ENCODE results near the gene CRACR2B.

The CRACR2B gene

DNA sequence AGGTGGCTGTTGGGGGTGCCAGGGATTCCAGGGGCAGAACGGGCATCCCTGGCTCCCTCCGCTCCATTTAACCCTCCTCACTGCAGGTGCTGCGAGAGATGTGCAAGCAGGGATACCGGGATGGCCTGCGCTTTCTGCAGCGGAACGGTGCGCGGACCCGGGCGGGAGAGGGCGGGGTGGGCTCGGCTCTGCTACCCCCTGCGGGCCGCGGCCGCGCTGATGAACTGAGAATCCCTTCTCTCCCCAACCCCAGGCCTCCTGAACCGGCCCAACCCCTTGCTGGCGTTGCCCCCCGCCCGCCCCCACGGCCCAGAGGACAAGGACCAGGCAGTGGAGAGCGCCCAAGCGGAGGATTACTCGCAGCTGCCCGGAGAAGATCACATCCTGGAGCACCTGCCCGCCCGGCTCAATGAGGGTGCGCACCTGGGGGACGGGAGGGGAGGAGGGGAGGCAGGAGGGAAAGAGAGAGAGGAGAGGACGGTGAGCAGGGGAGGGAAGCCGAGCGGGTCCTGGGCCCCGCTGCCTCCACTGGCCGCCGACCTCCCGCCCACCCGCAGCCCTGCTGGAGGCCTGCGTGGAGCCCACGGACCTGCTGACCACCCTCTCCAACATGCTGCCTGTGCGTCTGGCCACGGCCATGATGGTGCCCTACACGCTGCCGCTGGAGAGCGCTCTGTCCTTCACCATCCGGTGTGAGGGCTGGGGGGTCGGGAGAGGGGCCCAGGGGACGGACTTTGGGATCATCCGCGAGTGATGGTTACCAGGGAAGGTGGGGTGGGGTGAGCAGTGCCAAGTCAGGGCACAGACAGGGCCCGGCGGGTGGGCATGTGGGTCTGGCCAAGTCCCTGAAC lies 4.1 kb upstream of the CRACR2B start:
- Mint-ChIP-seq H3K27me3 (ENCODE audit: low read depth, poor library complexity) (peaks cover 34% of the 10 kb centered on the region), H3K4me1 (peaks cover 18% of the 10 kb centered on the region), H3K9me3 (no peaks in the 10 kb centered on the region), H3K4me3 (no peak overlapping the region), H3K36me3 (ENCODE audit: low read depth) (peaks cover 14% of the 10 kb centered on the region), H3K27ac (no peak overlapping the region)
- TF ChIP-seq, protein P1, sequence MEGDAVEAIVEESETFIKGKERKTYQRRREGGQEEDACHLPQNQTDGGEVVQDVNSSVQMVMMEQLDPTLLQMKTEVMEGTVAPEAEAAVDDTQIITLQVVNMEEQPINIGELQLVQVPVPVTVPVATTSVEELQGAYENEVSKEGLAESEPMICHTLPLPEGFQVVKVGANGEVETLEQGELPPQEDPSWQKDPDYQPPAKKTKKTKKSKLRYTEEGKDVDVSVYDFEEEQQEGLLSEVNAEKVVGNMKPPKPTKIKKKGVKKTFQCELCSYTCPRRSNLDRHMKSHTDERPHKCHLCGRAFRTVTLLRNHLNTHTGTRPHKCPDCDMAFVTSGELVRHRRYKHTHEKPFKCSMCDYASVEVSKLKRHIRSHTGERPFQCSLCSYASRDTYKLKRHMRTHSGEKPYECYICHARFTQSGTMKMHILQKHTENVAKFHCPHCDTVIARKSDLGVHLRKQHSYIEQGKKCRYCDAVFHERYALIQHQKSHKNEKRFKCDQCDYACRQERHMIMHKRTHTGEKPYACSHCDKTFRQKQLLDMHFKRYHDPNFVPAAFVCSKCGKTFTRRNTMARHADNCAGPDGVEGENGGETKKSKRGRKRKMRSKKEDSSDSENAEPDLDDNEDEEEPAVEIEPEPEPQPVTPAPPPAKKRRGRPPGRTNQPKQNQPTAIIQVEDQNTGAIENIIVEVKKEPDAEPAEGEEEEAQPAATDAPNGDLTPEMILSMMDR (IDR thresholded peaks at IDR 0.05) = no peak
- no peak for DNase-seq

DNA sequence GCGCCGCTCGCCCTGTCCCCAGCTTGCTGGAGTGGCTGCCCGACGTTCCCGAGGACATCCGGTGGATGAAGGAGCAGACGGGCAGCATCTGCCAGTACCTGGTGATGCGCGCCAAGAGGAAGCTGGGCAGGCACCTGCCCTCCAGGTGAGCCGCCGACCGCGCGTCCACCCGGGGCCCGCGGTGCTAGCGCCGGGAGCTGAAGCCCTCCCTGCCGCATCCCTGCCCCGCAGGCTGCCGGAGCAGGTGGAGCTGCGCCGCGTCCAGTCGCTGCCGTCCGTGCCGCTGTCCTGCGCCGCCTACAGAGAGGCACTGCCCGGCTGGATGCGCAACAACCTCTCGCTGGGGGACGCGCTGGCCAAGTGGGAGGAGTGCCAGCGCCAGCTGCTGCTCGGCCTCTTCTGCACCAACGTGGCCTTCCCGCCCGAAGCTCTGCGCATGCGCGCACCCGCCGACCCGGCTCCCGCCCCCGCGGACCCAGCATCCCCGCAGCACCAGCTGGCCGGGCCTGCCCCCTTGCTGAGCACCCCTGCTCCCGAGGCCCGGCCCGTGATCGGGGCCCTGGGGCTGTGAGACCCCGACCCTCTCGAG lies 3.3 kb upstream of the CRACR2B start:
- Mint-ChIP-seq H3K4me3 (no peak overlapping the region), H3K9me3 (no peaks in the 10 kb centered on the region), H3K4me1 (peaks cover 25% of the 10 kb centered on the region), H3K27ac (no peak overlapping the region), H3K27me3 (ENCODE audit: low read depth, poor library complexity) (peaks cover 41% of the 10 kb centered on the region), H3K36me3 (ENCODE audit: low read depth) (peaks cover 14% of the 10 kb centered on the region)
- TF ChIP-seq, protein P1 (IDR thresholded peaks at IDR 0.05) = no peak
- DNase-seq = no peak

DNA sequence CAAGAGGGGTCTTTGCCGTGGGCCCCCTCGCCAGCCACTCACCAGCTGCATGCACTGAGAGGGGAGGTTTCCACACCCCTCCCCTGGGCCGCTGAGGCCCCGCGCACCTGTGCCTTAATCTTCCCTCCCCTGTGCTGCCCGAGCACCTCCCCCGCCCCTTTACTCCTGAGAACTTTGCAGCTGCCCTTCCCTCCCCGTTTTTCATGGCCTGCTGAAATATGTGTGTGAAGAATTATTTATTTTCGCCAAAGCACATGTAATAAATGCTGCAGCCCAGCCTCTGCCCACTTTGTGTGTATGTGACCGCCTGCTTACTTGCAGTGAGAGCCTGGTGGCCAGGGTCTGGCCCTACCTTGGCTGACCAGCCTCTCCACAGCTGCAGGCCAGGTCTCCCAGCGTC lies 2.8 kb upstream of the CRACR2B start:
- Mint-ChIP-seq H3K27me3 (ENCODE audit: low read depth, poor library complexity) (peaks cover 47% of the 10 kb centered on the region), H3K9me3 (no peaks in the 10 kb centered on the region), H3K27ac (no peak overlapping the region), H3K4me1 (peaks cover 26% of the 10 kb centered on the region), H3K36me3 (ENCODE audit: low read depth) (peaks cover 14% of the 10 kb centered on the region), H3K4me3 (no peak overlapping the region)
- TF ChIP-seq, protein P1 (IDR thresholded peaks at IDR 0.05) = no peak
- no peak for DNase-seq

DNA sequence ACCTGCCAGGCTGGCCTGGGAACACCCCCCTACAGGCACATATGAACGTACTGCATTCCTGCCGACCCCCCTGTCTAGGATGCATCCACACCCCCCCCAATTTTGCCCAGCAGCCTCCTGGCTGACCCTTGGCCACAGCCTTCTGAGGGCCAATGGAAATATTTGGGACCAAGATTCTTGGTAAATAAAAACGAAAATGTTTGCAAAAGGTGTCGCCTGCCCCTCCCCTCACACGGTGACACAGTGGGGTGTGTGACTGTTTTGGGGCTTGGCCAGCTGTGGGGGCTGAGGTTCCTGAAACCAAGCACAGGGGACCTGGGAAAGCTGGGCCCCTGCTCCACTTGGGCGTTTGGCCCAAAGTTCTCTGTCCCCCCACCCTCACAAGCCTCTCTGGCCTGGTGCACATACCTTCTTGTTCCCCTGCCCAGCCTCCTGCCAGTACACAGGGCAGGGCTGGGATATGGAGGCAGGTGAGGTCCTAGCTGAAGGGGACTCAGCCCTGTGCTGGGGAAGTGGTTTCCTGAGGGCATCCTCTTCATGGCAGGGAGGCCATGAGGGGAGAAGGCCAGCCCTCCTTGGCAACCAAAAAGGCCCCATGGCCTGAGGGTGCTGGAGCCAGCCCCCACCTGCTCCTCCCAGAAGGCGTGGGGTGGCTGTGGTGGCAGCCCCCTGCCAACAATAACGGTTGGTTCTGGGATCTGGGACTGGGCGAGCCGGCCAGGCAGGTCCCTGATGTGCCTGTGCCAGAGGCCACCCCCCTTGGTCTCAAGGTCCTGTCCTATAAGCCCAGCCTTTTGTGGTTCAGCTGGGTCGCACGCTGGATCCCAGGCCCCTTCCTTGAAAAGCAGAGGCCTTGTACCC lies 2.1 kb upstream of the CRACR2B start:
- Mint-ChIP-seq H3K27me3 (ENCODE audit: low read depth, poor library complexity) (peaks cover 53% of the 10 kb centered on the region), H3K4me1 (peaks cover 26% of the 10 kb centered on the region), H3K4me3 (no peak overlapping the region), H3K36me3 (ENCODE audit: low read depth) (peaks cover 14% of the 10 kb centered on the region), H3K27ac (no peak overlapping the region), H3K9me3 (no peaks in the 10 kb centered on the region)
- TF ChIP-seq, protein P1 (IDR thresholded peaks at IDR 0.05) = no peak
- no peak for DNase-seq

DNA sequence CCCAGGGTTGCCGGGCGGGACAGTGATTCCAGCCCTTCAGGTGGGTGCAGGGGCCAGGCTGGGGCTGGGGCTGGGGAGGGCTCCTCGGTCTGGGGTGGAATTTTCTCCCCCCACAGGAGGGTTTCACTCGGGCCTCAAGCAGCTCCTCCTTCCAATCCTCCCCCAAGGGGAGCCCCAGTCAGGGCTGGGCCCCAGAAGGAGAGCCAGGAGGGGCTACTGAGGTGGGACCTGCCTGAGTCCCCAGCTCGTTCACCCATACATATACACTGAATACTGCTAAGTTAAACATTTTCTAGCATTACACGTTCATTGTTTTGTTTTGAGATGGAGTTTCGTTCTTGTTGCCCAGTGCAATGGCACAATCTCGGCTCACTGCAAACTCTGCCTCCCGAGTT lies 1.5 kb upstream of the CRACR2B start:
- Mint-ChIP-seq H3K9me3 (no peaks in the 10 kb centered on the region), H3K4me1 (peaks cover 23% of the 10 kb centered on the region), H3K27me3 (ENCODE audit: low read depth, poor library complexity) (peaks cover 59% of the 10 kb centered on the region), H3K4me3 (peak overlapping the region; percentile 69), H3K36me3 (ENCODE audit: low read depth) (peaks cover 14% of the 10 kb centered on the region), H3K27ac (no peak overlapping the region)
- TF ChIP-seq, protein P1 (IDR thresholded peaks at IDR 0.05) = no peak
- no peak for DNase-seq
